Endothelial cell of hepatic sinusoid (primary cell): ENCODE results near the gene ABCA10.
"Not testable (repeated sequence)": the region's sequence is repeated elsewhere in the genome, so short reads cannot be mapped to it uniquely, and the experiment has no call there.

Experiments used
- in situ Hi-C: cut with HindIII; loops from 2 replicates; pipeline ENCODE4 v1.10.0; 2017; ENCODE audit warnings: low sequenced_read_pairs

The ABCA10 gene, protein sequence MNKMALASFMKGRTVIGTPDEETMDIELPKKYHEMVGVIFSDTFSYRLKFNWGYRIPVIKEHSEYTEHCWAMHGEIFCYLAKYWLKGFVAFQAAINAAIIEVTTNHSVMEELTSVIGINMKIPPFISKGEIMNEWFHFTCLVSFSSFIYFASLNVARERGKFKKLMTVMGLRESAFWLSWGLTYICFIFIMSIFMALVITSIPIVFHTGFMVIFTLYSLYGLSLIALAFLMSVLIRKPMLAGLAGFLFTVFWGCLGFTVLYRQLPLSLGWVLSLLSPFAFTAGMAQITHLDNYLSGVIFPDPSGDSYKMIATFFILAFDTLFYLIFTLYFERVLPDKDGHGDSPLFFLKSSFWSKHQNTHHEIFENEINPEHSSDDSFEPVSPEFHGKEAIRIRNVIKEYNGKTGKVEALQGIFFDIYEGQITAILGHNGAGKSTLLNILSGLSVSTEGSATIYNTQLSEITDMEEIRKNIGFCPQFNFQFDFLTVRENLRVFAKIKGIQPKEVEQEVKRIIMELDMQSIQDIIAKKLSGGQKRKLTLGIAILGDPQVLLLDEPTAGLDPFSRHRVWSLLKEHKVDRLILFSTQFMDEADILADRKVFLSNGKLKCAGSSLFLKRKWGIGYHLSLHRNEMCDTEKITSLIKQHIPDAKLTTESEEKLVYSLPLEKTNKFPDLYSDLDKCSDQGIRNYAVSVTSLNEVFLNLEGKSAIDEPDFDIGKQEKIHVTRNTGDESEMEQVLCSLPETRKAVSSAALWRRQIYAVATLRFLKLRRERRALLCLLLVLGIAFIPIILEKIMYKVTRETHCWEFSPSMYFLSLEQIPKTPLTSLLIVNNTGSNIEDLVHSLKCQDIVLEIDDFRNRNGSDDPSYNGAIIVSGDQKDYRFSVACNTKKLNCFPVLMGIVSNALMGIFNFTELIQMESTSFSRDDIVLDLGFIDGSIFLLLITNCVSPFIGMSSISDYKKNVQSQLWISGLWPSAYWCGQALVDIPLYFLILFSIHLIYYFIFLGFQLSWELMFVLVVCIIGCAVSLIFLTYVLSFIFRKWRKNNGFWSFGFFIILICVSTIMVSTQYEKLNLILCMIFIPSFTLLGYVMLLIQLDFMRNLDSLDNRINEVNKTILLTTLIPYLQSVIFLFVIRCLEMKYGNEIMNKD (N-terminal part only)

DNA sequence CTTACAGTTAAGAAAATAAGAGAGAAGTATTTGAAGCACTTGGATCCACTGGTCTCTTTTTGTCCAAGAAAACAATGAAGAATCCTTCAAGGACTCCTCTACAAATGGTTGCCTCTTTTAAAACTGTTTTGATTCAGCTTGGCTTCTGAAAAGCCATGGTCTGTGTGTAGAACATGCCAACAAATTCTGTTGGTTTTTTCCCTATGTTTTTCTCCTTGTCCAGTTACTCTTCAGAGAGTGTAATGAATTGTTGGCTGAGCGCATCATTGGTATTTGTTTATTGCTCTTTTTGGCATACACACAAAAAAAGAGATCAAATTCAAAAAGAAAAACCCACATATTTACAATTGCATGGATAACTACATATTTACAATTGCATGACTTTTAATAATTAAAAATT is at the start of gene ABCA10:
Gene ABCA10 (minus strand): TSS at position 249 of the 400 bp plus-strand sequence. CDS start 3,466 bp downstream, outside the sequence.
- in situ Hi-C loops: no loop called here

DNA sequence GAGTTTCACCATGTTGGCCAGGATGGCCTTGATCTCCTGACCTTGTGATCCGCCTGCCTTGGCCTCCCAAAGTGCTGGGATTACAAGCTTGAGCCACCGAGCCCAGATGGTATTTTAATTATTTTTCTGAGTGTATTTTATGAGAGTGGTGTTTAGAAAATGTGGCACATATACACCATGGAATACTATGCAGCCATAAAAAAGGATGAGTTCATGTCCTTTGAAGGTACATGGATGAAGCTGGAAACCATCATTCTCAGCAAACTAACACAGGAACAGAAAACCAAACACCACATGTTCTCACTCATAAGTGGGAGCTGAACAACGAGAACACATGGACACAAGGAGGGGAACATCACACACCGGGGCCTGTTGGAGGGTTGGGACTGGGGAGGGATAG is 47.7 kb upstream of the ABCA10 start:
- in situ Hi-C loops: not testable (repeated sequence)

DNA sequence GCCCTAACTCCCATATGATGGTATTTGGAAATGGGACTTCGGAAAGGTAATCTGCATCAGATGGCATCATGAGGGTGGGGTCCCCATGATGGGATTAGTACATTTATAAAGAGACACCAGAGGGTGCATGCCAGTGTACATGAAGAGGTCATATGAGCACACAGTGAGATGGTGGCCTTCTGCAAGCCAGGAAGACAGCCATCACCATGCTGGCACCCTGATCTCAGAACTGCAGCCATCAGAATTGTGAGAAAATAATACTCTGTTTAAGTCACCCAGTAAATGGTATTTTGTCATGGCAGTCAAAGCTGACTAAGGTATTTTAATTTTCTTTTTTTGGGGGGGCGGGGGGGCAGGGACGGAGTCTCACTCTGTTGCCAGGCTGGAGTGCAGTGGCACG is 47.1 kb upstream of the ABCA10 start:
- in situ Hi-C loops: no loop called here

DNA sequence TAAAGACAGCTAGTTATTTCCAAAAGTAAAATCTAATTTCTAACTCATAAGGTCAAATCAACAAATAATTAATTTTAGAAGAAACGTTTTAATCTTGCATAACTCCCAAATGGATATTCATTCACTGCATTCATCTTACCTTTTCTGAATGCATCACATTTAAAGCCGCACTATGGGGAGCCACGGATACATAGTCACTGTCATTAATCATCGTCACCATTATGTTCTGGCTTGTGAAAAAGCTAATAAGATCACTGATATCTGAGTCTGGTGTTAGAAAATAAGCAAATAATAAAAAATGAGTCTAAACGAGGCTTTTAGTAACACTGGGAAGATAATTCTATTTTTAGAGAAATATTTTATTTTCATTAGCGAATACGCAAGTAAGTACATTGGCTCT is 42.4 kb upstream of the ABCA10 start:
- in situ Hi-C loops: no loop called here

DNA sequence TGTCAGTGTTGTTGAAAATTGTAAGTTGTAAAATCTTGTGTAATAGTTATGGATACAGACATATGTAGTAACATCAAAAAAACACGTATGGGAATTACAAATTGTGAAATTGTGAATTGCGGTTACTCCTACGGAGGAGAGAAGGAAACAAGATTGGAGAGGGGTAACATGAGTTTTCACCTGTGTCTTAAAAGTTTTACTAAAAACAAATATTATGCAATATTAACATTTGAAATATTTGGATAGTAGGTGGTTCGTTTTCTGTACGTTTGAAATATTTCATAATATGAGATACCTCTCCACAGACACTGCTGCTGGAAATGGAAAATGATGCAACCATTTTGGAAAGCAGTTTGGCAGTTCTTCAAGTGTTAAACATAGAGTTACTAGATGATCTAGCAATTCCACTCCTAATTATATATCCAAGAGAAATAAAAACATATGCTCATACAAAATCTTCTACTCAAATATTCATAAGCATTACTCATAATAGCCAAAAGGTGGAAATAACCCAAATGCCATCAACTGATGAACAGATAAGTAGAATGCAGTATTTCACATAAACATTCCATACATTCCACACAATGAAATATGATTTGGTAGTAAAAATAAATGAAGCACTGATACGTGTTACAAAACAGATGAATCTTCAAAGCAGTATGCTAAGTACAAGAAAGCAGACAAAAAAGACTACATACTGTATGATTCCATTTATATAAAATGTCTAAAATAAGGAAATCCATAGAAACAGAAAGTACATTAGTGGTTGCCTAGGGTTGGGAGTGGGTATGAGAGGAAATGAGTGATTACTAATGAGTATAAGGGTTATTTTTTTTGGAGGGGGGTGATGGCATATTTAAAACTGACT is 40.7 kb upstream of the ABCA10 start:
- in situ Hi-C loops: no loop called here

DNA sequence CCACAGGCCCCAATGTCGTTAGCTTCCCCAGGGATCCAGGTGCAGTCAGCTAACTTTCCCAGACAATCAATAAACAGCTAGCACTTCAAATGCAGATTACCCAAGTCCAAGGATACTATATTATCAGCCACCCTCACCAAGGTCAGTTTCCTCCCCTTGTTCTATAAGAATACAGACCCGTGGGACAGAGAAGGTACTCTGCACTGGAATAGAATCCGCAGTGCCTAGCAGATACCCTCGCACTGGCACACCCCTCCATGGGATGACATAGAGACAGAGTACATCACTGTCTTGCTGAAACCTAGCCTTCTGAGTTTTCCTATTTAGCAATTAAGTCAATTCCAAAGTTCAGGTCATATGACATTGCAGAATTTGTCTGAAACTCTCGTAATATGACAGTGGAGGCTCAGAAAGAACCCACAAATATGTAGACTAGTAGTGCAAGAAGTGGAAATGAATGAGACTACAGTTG is 40.0 kb upstream of the ABCA10 start:
- in situ Hi-C loops: no loop called here

DNA sequence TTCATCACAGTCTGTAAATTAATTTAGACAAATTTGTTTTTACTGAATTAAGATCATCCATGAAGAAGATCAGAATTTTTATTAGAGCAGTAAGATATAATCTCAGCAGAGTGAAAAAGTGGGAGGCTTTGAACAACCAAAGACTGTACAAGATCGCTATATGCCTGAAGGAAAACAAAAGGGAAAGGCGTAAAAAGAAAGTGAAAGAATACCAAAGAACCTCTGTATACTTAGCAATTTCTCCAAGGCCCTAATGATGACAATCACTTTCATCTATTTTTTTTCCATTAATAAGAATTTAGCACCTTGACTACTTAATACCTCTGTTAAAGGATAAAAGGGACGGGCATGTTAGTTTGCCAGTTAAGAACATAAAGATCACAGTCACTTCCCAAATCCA is 38.6 kb upstream of the ABCA10 start:
- in situ Hi-C loops: no loop called here

DNA sequence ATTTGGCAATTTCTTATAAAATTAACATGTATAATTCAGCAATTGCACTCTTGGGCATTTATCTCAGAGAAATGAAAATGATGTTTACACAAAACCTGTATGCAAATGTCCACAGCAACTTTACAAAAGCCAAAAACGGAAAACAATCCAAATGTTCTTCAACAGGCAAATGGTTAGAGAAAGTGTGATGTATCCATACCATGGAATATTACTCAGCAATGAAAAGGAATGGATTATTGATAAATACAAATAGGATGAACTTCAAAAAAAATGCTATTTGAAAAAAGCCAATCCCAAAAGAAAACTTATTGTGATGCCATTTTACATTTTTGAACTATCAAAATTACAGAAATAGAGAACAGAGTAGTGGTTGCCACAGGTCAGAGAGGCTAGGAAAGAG is 37.2 kb upstream of the ABCA10 start:
- in situ Hi-C loops: no loop called here

DNA sequence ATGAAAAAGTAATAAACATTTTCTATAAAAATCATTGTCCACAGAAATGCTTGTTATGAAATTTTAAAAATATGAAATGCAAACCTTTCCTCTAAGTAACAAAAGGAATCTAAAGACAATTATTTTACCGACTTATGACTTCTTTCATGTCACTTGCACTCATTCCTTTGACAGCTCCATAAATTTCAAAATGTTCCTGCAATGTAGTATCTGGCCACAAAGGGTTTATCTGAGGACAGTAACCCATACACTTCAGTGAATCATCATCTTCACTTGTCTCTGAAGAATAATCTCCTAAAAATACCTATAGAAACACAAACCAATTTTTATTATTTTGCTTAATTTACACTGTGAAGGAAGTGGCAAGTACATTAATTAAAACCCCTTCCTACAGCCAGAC is 25.6 kb upstream of the ABCA10 start:
- in situ Hi-C loops: no loop called here

DNA sequence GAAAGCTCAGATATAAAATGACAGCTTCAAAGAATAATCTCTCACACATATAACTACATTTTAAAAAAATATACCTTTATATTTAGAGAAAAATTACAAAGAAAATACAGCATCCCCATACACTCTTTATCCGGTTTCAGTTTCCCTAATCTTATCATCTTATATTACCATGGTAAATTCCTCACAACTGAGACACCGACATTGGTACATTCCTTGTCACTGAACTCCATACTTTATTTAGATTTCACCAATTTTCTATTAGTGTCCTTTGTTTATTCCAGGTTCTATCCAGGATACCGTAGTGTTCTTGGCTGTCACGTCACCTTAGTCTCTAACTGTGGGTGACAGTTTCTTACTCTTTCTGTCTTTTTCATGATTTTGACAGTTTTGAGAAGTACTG is 22.0 kb upstream of the ABCA10 start:
- in situ Hi-C loops: no loop called here

DNA sequence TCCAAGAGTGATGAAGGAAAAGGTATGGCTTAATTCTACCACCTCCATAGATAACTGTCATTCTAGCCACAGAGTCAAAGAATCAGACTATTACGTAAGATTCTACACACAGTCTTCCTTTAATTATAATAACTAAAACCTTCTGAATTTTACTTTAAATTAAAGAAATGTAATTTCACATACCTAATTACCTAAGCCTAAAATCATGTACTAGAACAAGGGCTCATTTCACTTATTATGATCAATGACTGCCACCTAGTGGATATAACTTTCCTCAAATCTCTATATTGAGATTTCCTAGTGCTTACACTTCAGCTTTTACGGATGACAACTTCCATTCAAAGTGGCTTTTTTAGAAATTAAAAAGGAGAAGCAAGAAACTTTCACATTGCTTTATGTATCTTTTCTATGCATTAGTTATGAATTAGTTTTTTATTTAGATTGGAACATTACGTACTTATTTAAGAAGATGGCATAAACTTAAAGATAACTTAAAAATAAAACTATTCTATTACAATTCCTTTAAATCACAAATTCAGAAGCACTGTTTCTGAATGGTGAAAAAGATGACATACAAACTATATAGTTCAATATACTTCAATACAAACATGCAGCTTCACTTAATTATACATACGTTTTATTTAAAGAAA is 18.2 kb upstream of the ABCA10 start:
- in situ Hi-C loops: no loop called here

DNA sequence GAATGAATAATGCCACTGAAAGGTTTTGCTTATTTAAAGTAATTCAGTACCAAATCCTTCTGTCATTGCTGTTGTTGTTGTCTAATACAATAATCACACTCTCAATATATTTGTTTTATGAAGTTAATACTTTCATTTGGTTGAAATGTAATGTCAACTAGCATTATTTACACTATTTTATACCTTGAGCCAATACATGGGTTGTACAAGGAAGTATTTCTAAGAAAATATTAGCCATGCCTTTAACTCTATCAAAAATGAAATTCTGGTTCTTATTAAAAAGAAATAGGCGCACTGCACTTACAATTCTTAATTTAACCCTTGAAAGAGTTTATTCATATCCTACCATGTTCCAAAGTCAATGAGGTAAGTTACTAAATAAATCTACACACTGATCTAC is 17.6 kb upstream of the ABCA10 start:
- in situ Hi-C loops: no loop called here

DNA sequence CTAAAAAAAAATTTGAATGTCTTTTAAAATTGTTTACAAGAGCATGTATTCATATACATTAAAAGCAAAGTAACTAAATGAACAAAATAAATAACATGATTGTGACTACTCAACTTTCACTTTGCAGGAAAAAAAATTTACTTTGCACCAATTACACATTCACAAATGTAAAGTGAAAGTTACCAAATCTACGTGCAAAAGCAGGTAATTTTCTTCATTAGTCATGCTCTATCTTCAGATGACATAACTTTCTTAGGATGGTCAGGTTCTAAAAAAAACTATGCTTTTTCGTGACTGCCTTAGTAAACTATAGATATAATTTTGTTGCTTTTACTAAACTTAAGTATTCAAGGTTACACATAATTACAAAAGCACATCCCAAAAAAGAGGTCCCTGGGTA is 17.0 kb upstream of the ABCA10 start:
- in situ Hi-C loops: no loop called here

DNA sequence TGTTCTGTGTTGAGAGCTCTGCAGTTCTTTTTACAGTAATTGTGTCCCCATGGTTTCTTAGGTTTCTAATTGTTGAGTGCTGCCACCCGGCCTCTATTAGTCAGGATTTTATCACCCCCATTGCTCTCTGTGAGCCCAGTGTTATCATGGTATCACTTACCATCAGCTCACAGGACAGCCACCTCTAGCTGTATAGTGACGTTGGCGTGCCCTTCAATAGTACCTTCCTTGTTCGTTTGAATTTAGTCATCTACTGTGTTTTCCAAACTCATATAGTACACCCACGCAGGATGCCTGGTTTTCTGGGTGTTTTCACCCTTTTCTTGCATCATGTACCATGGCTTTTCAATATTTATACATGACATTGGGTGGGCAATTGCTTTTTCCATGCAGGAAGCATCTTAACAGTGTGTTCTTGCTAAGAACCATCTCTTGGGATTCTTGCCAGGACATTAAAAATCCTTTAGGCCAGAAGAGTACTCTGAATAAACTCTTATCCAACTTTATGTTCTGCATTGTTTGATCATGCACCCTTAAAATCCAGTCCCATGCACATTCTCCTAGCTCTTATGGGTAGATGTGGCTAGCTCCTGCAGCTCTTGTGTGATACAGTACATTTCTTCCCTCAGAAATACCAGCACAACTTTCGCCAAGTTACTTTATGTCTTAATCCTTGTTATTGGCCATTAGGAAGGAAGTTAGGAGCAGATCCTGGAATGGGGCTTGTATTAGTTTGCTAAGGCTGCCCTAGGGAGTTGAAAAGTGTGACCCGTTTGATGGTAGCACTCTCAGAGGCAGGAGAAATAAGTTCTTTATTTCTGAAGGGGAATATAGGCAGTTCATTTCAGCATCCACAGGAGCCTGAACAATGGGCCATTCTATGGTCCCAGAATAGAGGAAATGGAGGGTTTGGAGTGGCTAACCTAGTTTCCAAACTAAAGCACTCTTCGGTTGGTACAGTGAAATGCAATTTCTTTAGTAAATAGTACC is 11.3 kb upstream of the ABCA10 start:
- in situ Hi-C loops: loop anchor here (5.0 kb wide), 1 partner anchor 463 kb away; no protein-coding TSS in a partner anchor

DNA sequence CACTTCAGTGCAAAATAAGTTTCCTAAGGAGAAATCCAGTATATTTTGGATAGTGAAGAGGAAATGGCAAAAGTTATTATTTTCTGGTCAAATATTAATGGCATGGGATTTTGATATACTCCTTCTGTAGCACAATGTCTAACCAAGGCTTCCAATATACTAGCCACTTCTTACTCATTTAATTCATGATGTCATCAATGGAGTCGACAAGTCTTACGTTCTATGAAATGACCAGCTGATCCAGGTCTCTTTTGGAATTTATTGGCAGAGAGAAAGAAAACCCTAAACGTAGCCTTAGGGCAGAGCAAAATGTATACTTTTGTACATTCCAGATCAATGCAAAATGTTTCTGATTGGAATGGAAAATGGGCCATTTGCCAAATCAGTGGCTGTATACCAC is 8.3 kb upstream of the ABCA10 start:
- in situ Hi-C loops: no loop called here

DNA sequence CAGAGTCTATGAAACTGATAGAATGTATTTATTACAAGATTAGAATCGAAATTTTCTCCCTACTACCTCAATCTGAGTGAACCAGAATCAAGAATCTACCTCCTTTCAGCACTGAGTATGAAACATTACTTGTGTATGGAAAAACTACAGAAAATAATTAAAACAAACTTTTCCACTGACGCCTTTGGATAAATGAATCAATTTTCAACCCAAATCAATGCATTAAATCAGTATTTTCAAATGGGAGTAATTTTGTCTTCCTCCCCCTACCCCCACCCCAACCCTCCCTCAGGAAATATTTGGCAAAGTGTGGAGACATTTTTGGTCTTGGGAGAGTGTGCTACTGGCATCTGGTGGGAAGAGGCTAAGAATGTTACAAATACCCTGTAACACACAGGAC is 7.8 kb upstream of the ABCA10 start:
- in situ Hi-C loops: no loop called here

DNA sequence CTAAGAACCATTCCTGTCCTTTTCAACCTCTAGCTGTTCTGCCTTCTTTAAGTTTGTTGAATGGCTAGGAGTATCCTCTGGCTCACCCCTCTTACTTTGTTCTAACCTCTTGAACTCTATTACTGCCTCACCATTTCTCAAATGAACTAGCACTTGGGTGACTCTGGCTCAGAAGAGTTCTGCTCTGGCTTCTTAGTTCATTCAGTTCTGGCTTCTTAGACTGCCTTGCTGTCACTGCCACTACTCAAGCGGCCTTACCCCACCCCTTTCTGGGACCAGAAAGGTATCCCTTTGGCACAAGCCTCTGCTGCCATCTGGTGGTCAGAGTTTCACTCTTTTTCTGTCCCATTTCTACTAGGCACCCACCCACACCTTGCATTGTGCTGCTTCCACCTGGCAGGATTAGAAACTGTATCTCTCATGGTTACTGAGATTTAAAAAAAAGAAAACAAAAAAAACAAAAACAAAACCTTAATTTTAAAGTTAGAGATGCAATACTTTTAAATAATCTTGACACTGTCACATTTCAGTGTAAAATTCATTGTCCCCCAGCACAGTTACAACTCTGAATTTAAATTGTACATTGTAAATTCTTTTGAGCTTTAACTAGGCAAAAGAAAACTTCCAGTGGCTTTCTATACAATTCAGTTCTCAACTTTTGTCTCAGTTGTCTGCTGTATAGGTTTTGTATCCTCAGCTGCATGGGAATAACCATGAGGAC is 6.9 kb upstream of the ABCA10 start:
- in situ Hi-C loops: no loop called here

DNA sequence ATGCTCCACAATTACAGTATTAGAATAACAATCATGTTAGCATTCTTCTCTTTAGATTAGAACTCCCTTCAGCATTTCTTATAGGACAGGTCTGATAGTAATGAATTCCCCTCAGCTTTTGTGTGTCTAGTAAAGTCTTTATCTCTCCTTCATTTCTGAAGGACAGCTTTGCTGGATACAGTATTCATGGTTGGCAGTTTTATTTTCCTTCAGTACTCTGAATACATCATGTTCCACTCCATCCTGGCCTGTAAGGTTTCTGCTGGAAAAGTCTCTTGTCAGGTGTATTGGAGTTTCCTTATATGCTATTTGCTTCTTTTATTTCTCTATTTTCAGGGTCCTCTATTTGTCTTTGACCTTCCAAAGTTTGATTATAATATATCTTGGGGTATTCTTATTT is 4.0 kb upstream of the ABCA10 start:
- in situ Hi-C loops: no loop called here
